Ishikawa (cell line): ENCODE data around the gene LAIR1.

Experiments used
- CEBPB ChIP-seq: IDR thresholded peaks from 2 replicates; pipeline ENCODE4 v1.6.1; 2012
- CREB1 ChIP-seq: IDR thresholded peaks from 2 replicates; pipeline ENCODE4 v1.6.1; 2012; ENCODE audit warnings: low read depth
- EGR1 ChIP-seq: IDR thresholded peaks from 2 replicates; pipeline ENCODE4 v1.6.1; 2012
- EP300 ChIP-seq: IDR thresholded peaks from 2 replicates; pipeline ENCODE4 v1.6.1; 2012; ENCODE audit warnings: borderline replicate concordance
- FOXM1 ChIP-seq: IDR thresholded peaks from 2 replicates; pipeline ENCODE4 v1.6.1; 2012; ENCODE audit warnings: low read depth, borderline replicate concordance
- NFIC ChIP-seq: IDR thresholded peaks from 2 replicates; pipeline ENCODE4 v1.6.1; 2012
- RAD21 ChIP-seq: IDR thresholded peaks from 2 replicates; pipeline ENCODE4 v1.6.1; 2012; ENCODE audit warnings: low read depth
- TAF1 ChIP-seq: IDR thresholded peaks from 2 replicates; pipeline ENCODE4 v1.6.1; 2012; ENCODE audit warnings: low read depth, mild to moderate bottlenecking
- TCF12 ChIP-seq: IDR thresholded peaks from 2 replicates; pipeline ENCODE4 v1.6.1; 2012; ENCODE audit warnings: low read depth
- TEAD4 ChIP-seq: IDR thresholded peaks from 2 replicates; pipeline ENCODE4 v1.6.1; 2012
- YY1 ChIP-seq: IDR thresholded peaks from 2 replicates; pipeline ENCODE4 v1.6.1; 2012; ENCODE audit warnings: low read depth
- ZBTB7A ChIP-seq: IDR thresholded peaks from 2 replicates; pipeline ENCODE4 v1.6.1; 2012; ENCODE audit warnings: low read depth
- TF ChIP-seq, protein P1 (sequence below): IDR thresholded peaks from 2 replicates; pipeline ENCODE4 v1.6.1; 2012
- TF ChIP-seq, protein P2 (sequence below): IDR thresholded peaks from 2 replicates; pipeline ENCODE4 v1.6.1; 2012
- TF ChIP-seq, protein P3 (sequence below): IDR thresholded peaks from 2 replicates; pipeline ENCODE4 v1.6.1; 2012; ENCODE audit warnings: low read depth, mild to moderate bottlenecking

The LAIR1 gene

DNA sequence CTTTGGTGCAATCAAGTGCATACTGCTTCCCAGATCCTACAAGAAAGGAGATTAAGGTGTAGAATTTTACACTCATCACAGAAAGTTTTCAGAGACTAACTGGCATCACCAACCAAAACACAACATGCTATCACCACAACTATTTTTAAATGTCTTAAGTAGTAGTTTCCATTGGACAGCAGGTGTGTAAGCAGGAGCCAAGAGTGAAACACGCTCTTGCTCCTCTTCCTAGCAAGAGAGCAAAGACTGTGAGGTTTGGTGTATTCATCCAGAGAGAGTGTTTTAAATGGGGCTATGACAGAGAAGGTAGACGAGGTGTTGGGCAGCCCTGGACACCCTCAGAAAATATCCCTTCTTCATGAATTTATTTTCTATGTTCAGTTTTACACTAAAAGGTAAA, 13.3 kb downstream of the LAIR1 start:
- TF ChIP-seq, protein P1, sequence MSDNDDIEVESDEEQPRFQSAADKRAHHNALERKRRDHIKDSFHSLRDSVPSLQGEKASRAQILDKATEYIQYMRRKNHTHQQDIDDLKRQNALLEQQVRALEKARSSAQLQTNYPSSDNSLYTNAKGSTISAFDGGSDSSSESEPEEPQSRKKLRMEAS, result no peak
- TF ChIP-seq NFIC, result no peak
- TF ChIP-seq TEAD4, result no peak
- TF ChIP-seq CREB1, result no peak
- TF ChIP-seq RAD21, result no peak
- TF ChIP-seq, protein P2, sequence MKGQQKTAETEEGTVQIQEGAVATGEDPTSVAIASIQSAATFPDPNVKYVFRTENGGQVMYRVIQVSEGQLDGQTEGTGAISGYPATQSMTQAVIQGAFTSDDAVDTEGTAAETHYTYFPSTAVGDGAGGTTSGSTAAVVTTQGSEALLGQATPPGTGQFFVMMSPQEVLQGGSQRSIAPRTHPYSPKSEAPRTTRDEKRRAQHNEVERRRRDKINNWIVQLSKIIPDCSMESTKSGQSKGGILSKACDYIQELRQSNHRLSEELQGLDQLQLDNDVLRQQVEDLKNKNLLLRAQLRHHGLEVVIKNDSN, result no peak
- no peak for TF ChIP-seq EP300
- no peak for TF ChIP-seq TAF1
- TF ChIP-seq, protein P3, sequence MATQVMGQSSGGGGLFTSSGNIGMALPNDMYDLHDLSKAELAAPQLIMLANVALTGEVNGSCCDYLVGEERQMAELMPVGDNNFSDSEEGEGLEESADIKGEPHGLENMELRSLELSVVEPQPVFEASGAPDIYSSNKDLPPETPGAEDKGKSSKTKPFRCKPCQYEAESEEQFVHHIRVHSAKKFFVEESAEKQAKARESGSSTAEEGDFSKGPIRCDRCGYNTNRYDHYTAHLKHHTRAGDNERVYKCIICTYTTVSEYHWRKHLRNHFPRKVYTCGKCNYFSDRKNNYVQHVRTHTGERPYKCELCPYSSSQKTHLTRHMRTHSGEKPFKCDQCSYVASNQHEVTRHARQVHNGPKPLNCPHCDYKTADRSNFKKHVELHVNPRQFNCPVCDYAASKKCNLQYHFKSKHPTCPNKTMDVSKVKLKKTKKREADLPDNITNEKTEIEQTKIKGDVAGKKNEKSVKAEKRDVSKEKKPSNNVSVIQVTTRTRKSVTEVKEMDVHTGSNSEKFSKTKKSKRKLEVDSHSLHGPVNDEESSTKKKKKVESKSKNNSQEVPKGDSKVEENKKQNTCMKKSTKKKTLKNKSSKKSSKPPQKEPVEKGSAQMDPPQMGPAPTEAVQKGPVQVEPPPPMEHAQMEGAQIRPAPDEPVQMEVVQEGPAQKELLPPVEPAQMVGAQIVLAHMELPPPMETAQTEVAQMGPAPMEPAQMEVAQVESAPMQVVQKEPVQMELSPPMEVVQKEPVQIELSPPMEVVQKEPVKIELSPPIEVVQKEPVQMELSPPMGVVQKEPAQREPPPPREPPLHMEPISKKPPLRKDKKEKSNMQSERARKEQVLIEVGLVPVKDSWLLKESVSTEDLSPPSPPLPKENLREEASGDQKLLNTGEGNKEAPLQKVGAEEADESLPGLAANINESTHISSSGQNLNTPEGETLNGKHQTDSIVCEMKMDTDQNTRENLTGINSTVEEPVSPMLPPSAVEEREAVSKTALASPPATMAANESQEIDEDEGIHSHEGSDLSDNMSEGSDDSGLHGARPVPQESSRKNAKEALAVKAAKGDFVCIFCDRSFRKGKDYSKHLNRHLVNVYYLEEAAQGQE, result no peak
- no peak for TF ChIP-seq TCF12
- no peak for TF ChIP-seq CEBPB
- TF ChIP-seq FOXM1, result no peak
- TF ChIP-seq YY1, result no peak
- TF ChIP-seq EGR1, result no peak
- no peak for TF ChIP-seq ZBTB7A

DNA sequence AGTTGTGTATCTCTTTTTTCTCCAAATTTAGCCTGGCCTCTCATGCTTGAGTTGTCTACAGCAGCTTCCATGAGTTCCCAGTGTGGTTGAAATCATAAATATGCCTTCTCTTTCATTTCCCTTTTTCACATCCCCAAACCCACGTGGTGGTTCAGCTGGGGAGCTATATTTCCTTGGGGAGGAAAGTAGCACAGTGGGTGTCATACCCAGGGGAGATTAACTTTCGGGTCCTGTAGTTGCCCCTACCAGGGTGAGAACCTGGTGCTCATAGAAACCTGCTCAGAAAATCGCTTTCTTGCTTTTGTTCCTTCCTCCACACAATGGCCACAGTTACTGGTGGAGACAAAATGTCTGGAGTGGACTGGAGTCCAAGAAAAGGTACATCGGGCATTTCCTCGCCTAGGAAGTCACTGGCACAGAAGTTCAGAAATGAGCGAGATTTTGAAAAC, 18.8 kb downstream of the LAIR1 start:
- TF ChIP-seq CREB1 (no peak), CEBPB (no peak), YY1 (no peak), TCF12 (no peak), NFIC (no peak), FOXM1 (no peak), ZBTB7A (no peak)
- TF ChIP-seq, protein P2, result no peak

DNA sequence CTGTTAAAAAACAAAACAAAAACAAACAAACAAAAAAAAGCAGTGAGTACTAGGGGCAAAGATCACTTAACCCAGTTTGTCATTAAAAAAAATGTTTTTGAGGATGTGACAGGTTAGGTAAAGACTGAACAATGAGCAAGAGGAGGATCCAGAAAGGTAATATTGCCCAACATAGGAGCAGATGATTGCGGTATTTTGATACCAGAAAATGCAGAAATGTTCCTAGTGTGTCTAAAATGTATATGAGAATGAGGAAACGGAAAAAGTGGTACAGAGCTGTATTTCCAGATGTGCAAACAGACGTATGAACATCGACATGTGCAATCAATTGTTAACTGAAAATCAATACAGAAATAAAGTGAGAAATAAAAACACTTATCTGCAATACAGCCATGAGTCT, 20.9 kb downstream of the LAIR1 start:
- TF ChIP-seq, protein P3, result no peak
- TF ChIP-seq NFIC (no peak), RAD21 (no peak), TEAD4 (no peak), CEBPB (no peak), EGR1 (no peak), ZBTB7A (no peak), TAF1 (no peak), CREB1 (no peak), YY1 (no peak), EP300 (no peak), TCF12 (no peak), FOXM1 (no peak)
- TF ChIP-seq, protein P1, result no peak
- TF ChIP-seq, protein P2, result no peak

DNA sequence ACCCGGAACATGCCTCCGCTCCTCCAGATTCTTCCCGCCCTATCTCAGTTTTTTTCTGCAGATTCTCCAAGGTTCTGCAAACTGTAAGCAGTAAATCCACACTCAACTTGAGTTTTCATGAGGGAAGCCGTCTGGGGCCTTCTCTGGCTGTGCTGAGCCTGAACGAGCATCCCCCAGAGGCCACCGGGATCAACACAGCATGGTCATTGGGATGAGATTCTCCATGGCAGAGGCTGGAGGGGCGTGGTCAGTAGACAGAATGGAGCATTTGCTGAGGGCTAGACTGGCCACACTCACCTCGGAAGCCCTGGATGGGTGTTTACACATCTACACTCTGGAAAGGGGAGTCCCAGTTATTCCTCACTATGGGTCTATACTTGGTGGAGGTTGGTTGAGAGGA, 23.4 kb downstream of the LAIR1 start:
- TF ChIP-seq ZBTB7A, result no peak
- TF ChIP-seq, protein P2, result no peak
- TF ChIP-seq CEBPB, result no peak
- no peak for TF ChIP-seq TEAD4
- TF ChIP-seq, protein P1, result no peak
- no peak for TF ChIP-seq TCF12
- no peak for TF ChIP-seq TAF1
- no peak for TF ChIP-seq CREB1
